Stomach smooth muscle (tissue), 2 donors: ENCODE measurements around the gene EEF1A2.

Source experiments
- H3K27ac ChIP-seq: one replicate; pipeline ENCODE4 v1.7.0; 2013; ENCODE audit warnings: mild to moderate bottlenecking, low read length, inconsistent platforms
- H3K27me3 ChIP-seq, 2 donors: one replicate each; pipeline ENCODE4 v1.7.0; 2013; ENCODE audit warnings: low read length in 2 of 2; ENCODE audit not compliant: insufficient read depth in 2 of 2, control insufficient read depth in 1 of 2
- H3K36me3 ChIP-seq, 2 donors: one replicate each; pipeline ENCODE4 v1.7.0; 2013; ENCODE audit warnings: low read length in 2 of 2; ENCODE audit not compliant: control insufficient read depth in 2 of 2, insufficient read depth in 2 of 2
- H3K4me1 ChIP-seq: one replicate; pipeline ENCODE4 v1.7.0; 2013; ENCODE audit warnings: low read length; ENCODE audit not compliant: control insufficient read depth, insufficient read depth
- H3K4me3 ChIP-seq, 2 donors: one replicate each; pipeline ENCODE4 v1.7.0; 2013; ENCODE audit warnings: low read length in 2 of 2
- H3K9ac ChIP-seq, 2 donors: one replicate each; pipeline ENCODE4 v1.7.0; 2013; ENCODE audit warnings: low read length in 2 of 2, mild to moderate bottlenecking in 1 of 2
- H3K9me3 ChIP-seq, 2 donors: one replicate each; pipeline ENCODE4 v1.7.0; 2013; ENCODE audit warnings: low read length in 2 of 2; ENCODE audit not compliant: control insufficient read depth in 2 of 2
- donor health status: healthy.
- donor health status: Pancreatic carcinoma.

EEF1A2 gene

GRCh38 chr20:63471981-63472831 is 26.7 kb downstream of the EEF1A2 start, which contains the start of gene KCNQ2:
Gene KCNQ2, minus strand, starts transcription at chr20:63472655. Its CDS starts 192 bp downstream, at chr20:63472463.
- Histone ChIP-seq H3K27ac (no peak within 1 kb of the TSS), H3K4me1 (peaks cover 8% of the 10 kb centered on the region), H3K27me3 (peaks cover 45 to 48% of the 10 kb centered on the region in 2 donors), H3K36me3 (no peaks in the 10 kb centered on the region), H3K9me3 (no peaks in the 10 kb centered on the region), H3K4me3 (peak within 1 kb of the TSS in 1 of 2 donors; percentile 40), H3K9ac (no peak within 1 kb of the TSS)

- H3K4me3 ChIP-seq, result no peak overlapping the region
- no peaks in the 10 kb centered on the region for H3K9me3 ChIP-seq
- H3K27me3 ChIP-seq, result peaks cover 42 to 49% of the 10 kb centered on the region in 2 donors
- no peak overlapping the region for H3K9ac ChIP-seq
- H3K36me3 ChIP-seq, result no peaks in the 10 kb centered on the region
- peaks cover 8% of the 10 kb centered on the region for H3K4me1 ChIP-seq
- no peak overlapping the region for H3K27ac ChIP-seq
Observed at GRCh38 chr20:63471717-63471980, 27.2 kb downstream of the EEF1A2 start.

GRCh38 chr20:63471002-63471716 is 27.7 kb downstream of the EEF1A2 start:
- H3K4me3 ChIP-seq, result no peak overlapping the region

GRCh38 chr20:63470410-63470809 is 28.5 kb downstream of the EEF1A2 start:
- peaks cover 35 to 43% of the 10 kb centered on the region in 2 donors for H3K27me3 ChIP-seq
- H3K9ac ChIP-seq, result no peak overlapping the region
- no peaks in the 10 kb centered on the region for H3K9me3 ChIP-seq
- H3K27ac ChIP-seq, result no peak overlapping the region
- peaks cover 8% of the 10 kb centered on the region for H3K4me1 ChIP-seq
- H3K36me3 ChIP-seq, result no peaks in the 10 kb centered on the region
- no peak overlapping the region for H3K4me3 ChIP-seq

More at GRCh38 chr20:63471002-63471716, 27.7 kb downstream of the EEF1A2 start:
- no peaks in the 10 kb centered on the region for H3K36me3 ChIP-seq
- no peak overlapping the region for H3K9ac ChIP-seq
- H3K4me1 ChIP-seq, result peaks cover 8% of the 10 kb centered on the region
- no peak overlapping the region for H3K27ac ChIP-seq
- peaks cover 42 to 50% of the 10 kb centered on the region in 2 donors for H3K27me3 ChIP-seq
- H3K9me3 ChIP-seq, result no peaks in the 10 kb centered on the region

GRCh38 chr20:63469713-63470101 is 29.2 kb downstream of the EEF1A2 start:
- peaks cover 32 to 39% of the 10 kb centered on the region in 2 donors for H3K27me3 ChIP-seq
- no peaks in the 10 kb centered on the region for H3K9me3 ChIP-seq
- H3K4me3 ChIP-seq, result no peak overlapping the region
- H3K9ac ChIP-seq, result no peak overlapping the region
- H3K4me1 ChIP-seq, result peaks cover 8% of the 10 kb centered on the region
- H3K27ac ChIP-seq, result no peak overlapping the region
- no peaks in the 10 kb centered on the region for H3K36me3 ChIP-seq

- Histone ChIP-seq H3K4me3 (no peak overlapping the region), H3K9ac (no peak overlapping the region), H3K9me3 (no peaks in the 10 kb centered on the region), H3K4me1 (peaks cover 8% of the 10 kb centered on the region), H3K36me3 (no peaks in the 10 kb centered on the region), H3K27me3 (peaks cover 27 to 34% of the 10 kb centered on the region in 2 donors), H3K27ac (no peak overlapping the region)
Observed at GRCh38 chr20:63469019-63469712, 29.7 kb downstream of the EEF1A2 start.

GRCh38 chr20:63468421-63468820 is 30.5 kb downstream of the EEF1A2 start:
- Histone ChIP-seq H3K9me3 (no peaks in the 10 kb centered on the region), H3K9ac (no peak overlapping the region), H3K27ac (no peak overlapping the region), H3K4me1 (peaks cover 8% of the 10 kb centered on the region), H3K27me3 (peaks cover 21 to 27% of the 10 kb centered on the region in 2 donors), H3K4me3 (no peak overlapping the region), H3K36me3 (no peaks in the 10 kb centered on the region)

GRCh38 chr20:63467294-63468083 is 31.4 kb downstream of the EEF1A2 start:
- H3K27me3 ChIP-seq, result peaks cover 21 to 28% of the 10 kb centered on the region in 2 donors
- no peaks in the 10 kb centered on the region for H3K9me3 ChIP-seq
- H3K9ac ChIP-seq, result no peak overlapping the region
- no peaks in the 10 kb centered on the region for H3K36me3 ChIP-seq
- no peak overlapping the region for H3K27ac ChIP-seq
- H3K4me3 ChIP-seq, result no peak overlapping the region
- H3K4me1 ChIP-seq, result peaks cover 8% of the 10 kb centered on the region

GRCh38 chr20:63466861-63467260 is 32.0 kb downstream of the EEF1A2 start:
- no peak overlapping the region for H3K27ac ChIP-seq
- peaks cover 2% of the 10 kb centered on the region for H3K4me1 ChIP-seq
- no peaks in the 10 kb centered on the region for H3K9me3 ChIP-seq
- H3K36me3 ChIP-seq, result no peaks in the 10 kb centered on the region
- no peak overlapping the region for H3K4me3 ChIP-seq
- H3K9ac ChIP-seq, result no peak overlapping the region
- H3K27me3 ChIP-seq, result peaks cover 17 to 31% of the 10 kb centered on the region in 2 donors

- no peaks in the 10 kb centered on the region for H3K9me3 ChIP-seq
- no peak overlapping the region for H3K4me3 ChIP-seq
- no peak overlapping the region for H3K9ac ChIP-seq
- H3K27me3 ChIP-seq, result peaks cover 16 to 31% of the 10 kb centered on the region in 2 donors
- H3K27ac ChIP-seq, result no peak overlapping the region
- no peaks in the 10 kb centered on the region for H3K4me1 ChIP-seq
- H3K36me3 ChIP-seq, result no peaks in the 10 kb centered on the region
Observed at GRCh38 chr20:63466250-63466825, 32.5 kb downstream of the EEF1A2 start.
